ENCODE results near the gene PTGS2.
"Not testable (repeated sequence)": the region's sequence is repeated elsewhere in the genome, so short reads cannot be mapped to it uniquely, and the experiment has no call there.

PTGS2 gene

DNA sequence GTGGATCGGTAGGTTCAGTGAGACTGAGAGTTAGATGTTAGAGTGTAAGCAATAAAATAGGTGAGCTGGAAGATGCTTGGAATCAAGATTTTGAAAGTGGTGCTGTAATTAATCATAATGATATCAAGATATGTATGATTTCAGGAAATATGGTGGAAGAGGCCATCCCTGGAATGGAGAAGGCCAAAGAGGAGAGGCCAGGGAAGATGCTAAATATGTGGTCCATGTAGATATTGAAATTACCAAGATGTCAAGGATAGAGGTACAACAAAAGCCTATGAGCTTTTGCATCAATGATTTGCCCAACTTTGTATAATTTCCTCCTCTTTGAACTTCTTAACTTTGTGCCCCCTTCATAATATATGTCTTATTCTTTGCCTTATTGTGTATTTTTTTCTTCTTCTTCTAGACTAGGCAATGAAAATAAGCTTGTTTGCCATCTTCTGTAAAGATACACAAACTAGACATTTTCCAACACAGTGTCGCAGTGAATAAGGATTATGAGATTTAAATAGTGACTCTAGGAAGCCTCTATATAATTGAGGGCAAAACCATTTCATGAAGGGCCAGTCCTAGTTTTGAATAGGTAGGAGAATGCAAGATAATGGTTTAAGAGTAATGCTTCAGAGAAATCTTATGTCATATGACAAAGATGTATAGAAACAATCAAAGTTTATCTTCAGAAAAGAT lies 8.9 kb downstream of the PTGS2 start:
- H3F3A ChIP-seq (ENCODE audit: insufficient read depth), result no peaks in the 10 kb centered on the region
- no peak overlapping the region for H2AFZ ChIP-seq (ENCODE audit: low read depth, low read length, severe bottlenecking)
- no peaks in the 10 kb centered on the region for H3K9me3 ChIP-seq (ENCODE audit: insufficient read depth, low read length)
- H3K36me3 ChIP-seq (ENCODE audit: low read length), result no peaks in the 10 kb centered on the region
- no peaks in the 10 kb centered on the region for H3K9me2 ChIP-seq (replicated peaks; ENCODE audit: insufficient read depth, low read length)
- no peak overlapping the region for H3K4me3 ChIP-seq (ENCODE audit: insufficient read depth, low read length, poor library complexity, severe bottlenecking)
- H3K79me2 ChIP-seq (ENCODE audit: insufficient read depth, low read length), result no peaks in the 10 kb centered on the region
- H3K27ac ChIP-seq (ENCODE audit: low read depth, low read length), result no peak overlapping the region
- no peaks in the 10 kb centered on the region for H3K27me3 ChIP-seq (ENCODE audit: low read length)
- H3K9ac ChIP-seq (ENCODE audit: low read length), result no peak overlapping the region
- no peak for TF ChIP-seq EZH2phosphoT487 (conservative IDR thresholded peaks at IDR 0.05; ENCODE audit: low read length)
- TF ChIP-seq, protein P1, sequence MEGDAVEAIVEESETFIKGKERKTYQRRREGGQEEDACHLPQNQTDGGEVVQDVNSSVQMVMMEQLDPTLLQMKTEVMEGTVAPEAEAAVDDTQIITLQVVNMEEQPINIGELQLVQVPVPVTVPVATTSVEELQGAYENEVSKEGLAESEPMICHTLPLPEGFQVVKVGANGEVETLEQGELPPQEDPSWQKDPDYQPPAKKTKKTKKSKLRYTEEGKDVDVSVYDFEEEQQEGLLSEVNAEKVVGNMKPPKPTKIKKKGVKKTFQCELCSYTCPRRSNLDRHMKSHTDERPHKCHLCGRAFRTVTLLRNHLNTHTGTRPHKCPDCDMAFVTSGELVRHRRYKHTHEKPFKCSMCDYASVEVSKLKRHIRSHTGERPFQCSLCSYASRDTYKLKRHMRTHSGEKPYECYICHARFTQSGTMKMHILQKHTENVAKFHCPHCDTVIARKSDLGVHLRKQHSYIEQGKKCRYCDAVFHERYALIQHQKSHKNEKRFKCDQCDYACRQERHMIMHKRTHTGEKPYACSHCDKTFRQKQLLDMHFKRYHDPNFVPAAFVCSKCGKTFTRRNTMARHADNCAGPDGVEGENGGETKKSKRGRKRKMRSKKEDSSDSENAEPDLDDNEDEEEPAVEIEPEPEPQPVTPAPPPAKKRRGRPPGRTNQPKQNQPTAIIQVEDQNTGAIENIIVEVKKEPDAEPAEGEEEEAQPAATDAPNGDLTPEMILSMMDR (IDR thresholded peaks at IDR 0.05; ENCODE audit: insufficient read depth, low read length, poor library complexity, severe bottlenecking), result no peak
- no peak overlapping the region for H3K4me2 ChIP-seq (ENCODE audit: low read depth, low read length, poor library complexity, severe bottlenecking)
- H4K20me1 ChIP-seq (ENCODE audit: low read depth, low read length), result no peaks in the 10 kb centered on the region

DNA sequence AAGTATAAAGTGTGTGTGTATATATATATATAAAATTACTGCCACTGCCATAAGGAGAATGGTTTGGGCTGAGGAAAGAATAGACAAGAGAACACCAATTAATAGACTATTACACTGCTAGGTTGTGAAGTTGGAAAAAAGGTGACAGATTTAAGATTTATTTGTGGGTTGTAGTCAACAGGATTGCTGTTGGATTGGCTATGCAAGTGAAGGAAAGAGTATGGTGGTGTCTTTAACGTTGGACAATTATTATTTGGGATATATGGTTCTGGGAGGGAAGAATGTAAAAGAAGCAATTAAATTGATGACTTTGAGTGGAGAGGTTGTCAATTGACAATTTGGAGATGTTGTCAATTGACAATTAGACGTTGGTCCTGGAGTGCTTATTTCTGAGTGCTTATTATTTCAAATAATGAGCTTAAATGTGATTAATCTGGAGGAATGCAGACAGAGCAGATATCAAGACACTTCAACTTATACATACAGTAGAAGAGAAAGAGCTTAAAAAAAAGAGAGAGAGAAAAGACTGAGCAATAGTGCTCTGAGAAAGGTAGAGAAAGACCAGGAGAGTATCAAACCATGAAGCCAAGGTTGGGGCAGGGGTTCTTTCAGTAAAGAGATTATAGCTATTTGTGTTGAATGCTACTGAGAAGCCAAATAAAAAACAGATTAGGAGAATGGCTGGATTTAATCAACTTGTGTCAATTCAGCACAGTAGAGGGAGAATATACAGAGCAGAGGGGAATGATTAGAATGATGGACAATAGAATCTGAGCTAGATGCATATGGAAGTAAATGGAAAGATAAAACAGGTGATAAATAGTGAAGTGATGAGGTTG lies 9.7 kb downstream of the PTGS2 start:
- no peak overlapping the region for H2AFZ ChIP-seq (ENCODE audit: low read depth, low read length, severe bottlenecking)
- no peak overlapping the region for H3K4me2 ChIP-seq (ENCODE audit: low read depth, low read length, poor library complexity, severe bottlenecking)
- no peaks in the 10 kb centered on the region for H3K9me2 ChIP-seq (replicated peaks; ENCODE audit: insufficient read depth, low read length)
- no peak overlapping the region for H3K4me3 ChIP-seq (ENCODE audit: insufficient read depth, low read length, poor library complexity, severe bottlenecking)
- H3F3A ChIP-seq (ENCODE audit: insufficient read depth), result no peaks in the 10 kb centered on the region
- H3K36me3 ChIP-seq (ENCODE audit: low read length), result no peaks in the 10 kb centered on the region
- TF ChIP-seq EZH2phosphoT487 (conservative IDR thresholded peaks at IDR 0.05; ENCODE audit: low read length), result no peak
- TF ChIP-seq, protein P1 (IDR thresholded peaks at IDR 0.05; ENCODE audit: insufficient read depth, low read length, poor library complexity, severe bottlenecking), result no peak
- H3K27ac ChIP-seq (ENCODE audit: low read depth, low read length), result no peak overlapping the region
- no peaks in the 10 kb centered on the region for H3K9me3 ChIP-seq (ENCODE audit: insufficient read depth, low read length)
- H3K27me3 ChIP-seq (ENCODE audit: low read length), result no peaks in the 10 kb centered on the region
- H3K9ac ChIP-seq (ENCODE audit: low read length), result no peak overlapping the region
- no peaks in the 10 kb centered on the region for H4K20me1 ChIP-seq (ENCODE audit: low read depth, low read length)
- no peaks in the 10 kb centered on the region for H3K79me2 ChIP-seq (ENCODE audit: insufficient read depth, low read length)

DNA sequence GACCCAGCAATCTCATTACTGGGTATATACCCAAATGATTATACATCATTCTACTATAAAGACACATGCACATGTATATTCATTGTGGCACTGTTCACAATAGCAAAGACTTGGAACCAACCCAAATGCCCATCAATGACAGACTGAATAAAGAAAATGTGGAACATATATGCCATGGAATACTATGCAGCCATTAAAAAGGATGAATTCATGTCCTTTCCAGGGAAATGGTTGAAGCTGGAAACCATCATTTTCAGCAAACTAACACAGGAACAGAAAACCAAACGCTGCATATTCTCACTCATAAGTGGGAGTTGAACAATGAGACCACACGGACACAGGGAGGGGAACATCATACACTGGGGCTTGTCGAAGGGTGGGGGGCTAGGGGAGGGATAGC lies 10.4 kb downstream of the PTGS2 start:
- H3K9ac ChIP-seq (ENCODE audit: low read length); H3K9me3 ChIP-seq (ENCODE audit: insufficient read depth, low read length); H4K20me1 ChIP-seq (ENCODE audit: low read depth, low read length); H3K36me3 ChIP-seq (ENCODE audit: low read length); H3K27me3 ChIP-seq (ENCODE audit: low read length); H3K79me2 ChIP-seq (ENCODE audit: insufficient read depth, low read length); H2AFZ ChIP-seq (ENCODE audit: low read depth, low read length, severe bottlenecking); H3K27ac ChIP-seq (ENCODE audit: low read depth, low read length); H3K4me2 ChIP-seq (ENCODE audit: low read depth, low read length, poor library complexity, severe bottlenecking); H3F3A ChIP-seq (ENCODE audit: insufficient read depth); H3K4me3 ChIP-seq (ENCODE audit: insufficient read depth, low read length, poor library complexity, severe bottlenecking); H3K9me2 ChIP-seq (replicated peaks; ENCODE audit: insufficient read depth, low read length): not testable (repeated sequence)

DNA sequence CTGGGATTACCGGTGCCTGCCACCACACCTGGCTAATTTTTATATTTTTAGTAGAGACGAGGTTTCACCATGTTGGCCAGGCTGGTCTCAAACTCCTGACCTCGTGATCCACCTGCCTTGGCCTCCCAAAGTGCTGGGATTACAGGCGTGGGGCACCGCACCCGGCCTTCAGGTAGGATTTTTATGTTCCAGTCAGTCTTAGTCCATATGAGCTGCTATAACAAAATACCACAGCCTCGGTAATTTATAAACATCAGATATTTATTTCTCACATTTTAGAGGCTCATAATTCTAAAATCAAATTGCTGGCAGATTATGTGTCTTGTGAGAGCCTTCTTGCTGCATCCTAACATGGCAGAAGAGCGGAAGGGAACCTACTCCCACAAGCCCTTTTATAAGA lies 16.0 kb downstream of the PTGS2 start:
- not testable (repeated sequence) for H3K79me2 ChIP-seq (ENCODE audit: insufficient read depth, low read length); H3K27me3 ChIP-seq (ENCODE audit: low read length); H3K9me3 ChIP-seq (ENCODE audit: insufficient read depth, low read length); H3K9me2 ChIP-seq (replicated peaks; ENCODE audit: insufficient read depth, low read length); H3K9ac ChIP-seq (ENCODE audit: low read length); H3F3A ChIP-seq (ENCODE audit: insufficient read depth); H2AFZ ChIP-seq (ENCODE audit: low read depth, low read length, severe bottlenecking); H3K27ac ChIP-seq (ENCODE audit: low read depth, low read length); H4K20me1 ChIP-seq (ENCODE audit: low read depth, low read length); H3K36me3 ChIP-seq (ENCODE audit: low read length); H3K4me3 ChIP-seq (ENCODE audit: insufficient read depth, low read length, poor library complexity, severe bottlenecking); H3K4me2 ChIP-seq (ENCODE audit: low read depth, low read length, poor library complexity, severe bottlenecking)
